Panc1 (cell line): ENCODE results near the gene RIC8A. TPM values are rescaled to one million over a fixed set of nuclear protein-coding genes. Genes with fewer than 3 reads are reported as not detected.

Experiments used
- ATAC-seq: fragments of 200-7000 bp; cut with Tn5 transposase; 2 replicates; pipeline ENCODE4 v1.9.1; 2020; ENCODE audit warnings: mild to moderate bottlenecking, moderate library complexity
- BruUV-seq: library from RNA; stranded (reverse); fragments of 400-500 nt; replicated peaks from 2 replicates; lab custom pipeline; 2021; lab: Mats Ljungman, UMichigan
- CTCF ChIA-PET: fragments of 300-600 bp; sonication (Branson Sonifier 250); formaldehyde crosslinking; loops from one replicate; lab custom pipeline; 2022; ENCODE audit warnings: antibody characterized with exemption; lab: Charles Lee
- POLR2A ChIA-PET: fragments of 300-600 bp; sonication (Branson Sonifier 250); formaldehyde crosslinking; loops from one replicate; lab custom pipeline; 2022; ENCODE audit warnings: antibody characterized with exemption; lab: Charles Lee
- DNase-seq: peaks from one replicate; pipeline ENCODE4 v3.0.0-alpha.2; 2010; ENCODE audit warnings: low read depth, low spot score
- H3K27ac ChIP-seq: 2 replicates; pipeline ENCODE4 v1.5.1; 2011; ENCODE audit warnings: mild to moderate bottlenecking, low read length, inconsistent platforms
- H3K27me3 ChIP-seq: fragments of 200-500 bp; sonication (Bioruptor generic); 2 replicates; pipeline ENCODE4 v1.6.0; 2014; ENCODE audit warnings: low read length, inconsistent platforms; ENCODE audit not compliant: control insufficient read depth, insufficient read depth
- H3K36me3 ChIP-seq: fragments of 200-500 bp; sonication (Bioruptor generic); 2 replicates; pipeline ENCODE4 v1.5.1; 2014; ENCODE audit warnings: inconsistent platforms, mild to moderate bottlenecking, low read length, moderate library complexity; ENCODE audit not compliant: control insufficient read depth, insufficient read depth
- H3K4me1 ChIP-seq: 2 replicates; pipeline ENCODE4 v1.5.1; 2011; ENCODE audit warnings: inconsistent platforms, mild to moderate bottlenecking, low read length, moderate library complexity; ENCODE audit not compliant: control insufficient read depth, insufficient read depth
- H3K4me3 ChIP-seq, 2 experiments: 2 replicates each; pipeline ENCODE4 v1.5.1; 2011 to 2012; ENCODE audit warnings: low read depth in 2 of 2, low read length in 2 of 2, mild to moderate bottlenecking in 2 of 2, inconsistent platforms in 1 of 2, moderate library complexity in 1 of 2
- H3K9me3 ChIP-seq: fragments of 200-500 bp; sonication (Bioruptor generic); 2 replicates; pipeline ENCODE4 v1.5.1; 2014; ENCODE audit warnings: low read depth, mild to moderate bottlenecking, inconsistent platforms, low read length, moderate library complexity; ENCODE audit not compliant: control insufficient read depth, insufficient read depth
- CTCF ChIP-seq: fragments of 450-650 bp; IDR thresholded peaks from 2 replicates; pipeline ENCODE4 v1.5.1; 2017; ENCODE audit warnings: mild to moderate bottlenecking
- POLR2AphosphoS5 ChIP-seq: IDR thresholded peaks from 2 replicates; pipeline ENCODE4 v1.6.1; 2012; ENCODE audit warnings: mild to moderate bottlenecking, low read depth, low read length, moderate library complexity
- REST ChIP-seq, 2 experiments: IDR thresholded peaks; 2 replicates each; pipeline ENCODE4 v1.6.1; 2011 to 2012; ENCODE audit warnings: low read depth in 2 of 2, control low read depth in 1 of 2, low read length in 1 of 2, mild to moderate bottlenecking in 1 of 2, moderate library complexity in 1 of 2; ENCODE audit not compliant: insufficient read depth in 1 of 2
- SIN3A ChIP-seq: IDR thresholded peaks from 2 replicates; pipeline ENCODE4 v1.6.1; 2012; ENCODE audit warnings: low read depth, mild to moderate bottlenecking, low read length, moderate library complexity, borderline replicate concordance; ENCODE audit not compliant: insufficient read depth
- TCF7L2 ChIP-seq: IDR thresholded peaks from 2 replicates; pipeline ENCODE4 v1.6.1; 2011; ENCODE audit warnings: mild to moderate bottlenecking, low read depth, low read length, inconsistent platforms
- in situ Hi-C: cut with HindIII; loops from 2 replicates; pipeline ENCODE4 v1.10.0; 2016; ENCODE audit warnings: low sequenced_read_pairs, low pct_unique_long_range_greater_than_20kb
- intact Hi-C: fragments of 100-400 bp; cut with micrococcal nuclease; formaldehyde crosslinking; loops from one replicate; pipeline ENCODE4 v1.10.0; 2022; ENCODE audit not compliant: unreplicated experiment
- total RNA-seq: library from RNA; stranded (reverse); gene quantifications from one replicate; pipeline ENCODE4 v1.2.1, GENCODE V29; 2021; ENCODE audit not compliant: unreplicated experiment

The RIC8A gene
- total RNA-seq, 1 experiment from 2014 or later = 264 TPM

- Histone ChIP-seq H3K9me3 (no peaks in the 10 kb centered on the region), H3K4me1 (peaks cover 33% of the 10 kb centered on the region), H3K36me3 (peaks cover 32% of the 10 kb centered on the region), H3K27ac (peak overlapping the region; percentile 100), H3K4me3 (peak overlapping the region; percentile 99 to 100), H3K27me3 (no peaks in the 10 kb centered on the region)
- ChIA-PET POLR2A (no interaction called here), CTCF (no interaction called here)
- intact Hi-C loops (no loop called here), in situ Hi-C loops (no loop called here)
- no peak for TF ChIP-seq SIN3A
- TF ChIP-seq TCF7L2 = no peak
- no peak for TF ChIP-seq CTCF
- no peak for TF ChIP-seq POLR2AphosphoS5
- no peak for TF ChIP-seq REST (IDR thresholded peaks at IDR 0.05; ENCODE audit: insufficient read depth in 1 of 2, low read depth in 2 of 2, low read length in 1 of 2)
- no TSS peak for BruUV-seq
- DNase-seq (no peak), ATAC-seq (peak; percentile 5)
Observed at GRCh38 chr11:208917-209260, 1.4 kb downstream of the RIC8A start.

- no peaks in the 10 kb centered on the region for H3K27me3 ChIP-seq
- ChIA-PET POLR2A (no interaction called here), CTCF (interaction anchor here (0.6 kb wide), 2 partner anchors 46 to 145 kb away, joined by 4 to 5 read pairs; no protein-coding TSS in a partner anchor)
- DNase-seq = no peak
- H3K4me3 ChIP-seq = peak overlapping the region; percentile 99 to 100
- peaks cover 33% of the 10 kb centered on the region for H3K4me1 ChIP-seq
- H3K27ac ChIP-seq = peak overlapping the region; percentile 100
- no TSS peak for BruUV-seq
- in situ Hi-C loops = no loop called here
- intact Hi-C loops = loop anchor here (10.0 kb wide), 1 partner anchor 145 kb away; no protein-coding TSS in a partner anchor
- no peak for ATAC-seq
- peaks cover 37% of the 10 kb centered on the region for H3K36me3 ChIP-seq
- H3K9me3 ChIP-seq = no peaks in the 10 kb centered on the region
- TF ChIP-seq REST (IDR thresholded peaks at IDR 0.05; ENCODE audit: insufficient read depth in 1 of 2, low read depth in 2 of 2, low read length in 1 of 2) (peak in 1 of 2 experiments; percentile 33; a peak in 1 of 4 replicates), SIN3A (no peak)
Observed at GRCh38 chr11:209275-210121, 2.0 kb downstream of the RIC8A start.
